Measurements from ENCODE around the gene PQBP1. TPM values are rescaled to one million over a fixed set of nuclear protein-coding genes. Genes with fewer than 3 reads are reported as not detected.
A peak's percentile ranks its signal among the peaks of the same experiment; 100 is the strongest.

Gene PQBP1
- total and polyA plus RNA-seq, 12 donors = 41.2 to 127 (median 55.3) TPM

DNA sequence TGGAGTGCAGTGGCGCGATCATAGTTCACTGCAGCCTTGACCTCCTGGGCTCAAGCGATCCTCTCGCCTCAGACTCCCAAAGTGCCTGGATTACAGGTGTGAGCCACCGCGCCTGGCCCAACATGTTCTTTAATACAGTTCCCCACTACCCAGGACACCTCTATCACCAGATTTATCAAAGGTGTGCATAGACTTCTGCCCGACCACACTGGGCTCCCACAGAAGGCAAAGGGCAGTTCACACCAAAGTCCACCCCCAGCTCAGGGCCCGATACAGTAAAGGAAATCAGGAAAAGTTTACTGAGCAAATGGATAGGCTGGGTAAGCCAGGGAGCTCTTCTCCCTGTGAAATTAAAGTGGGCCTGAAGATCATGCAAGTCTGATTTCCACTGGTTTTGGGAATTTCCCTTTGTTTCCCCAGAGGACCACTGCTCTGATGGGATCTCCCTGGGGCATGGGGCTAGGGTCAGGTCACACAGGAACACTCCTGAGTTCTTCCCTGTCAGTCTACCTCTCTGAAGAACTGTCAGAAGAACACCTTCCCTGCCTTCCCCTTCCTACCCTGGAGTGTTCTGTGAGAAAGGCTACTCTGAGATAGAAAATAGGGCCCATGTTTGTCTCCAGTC, 38.8 kb downstream of the PQBP1 start:
- Histone ChIP-seq H3K4me3 (no peak overlapping the region), H3K27ac (peak overlapping the region in 6 of 10 donors; percentile 12 to 89 (median 30)), H3K4me1 (peaks cover 0 to 67% (median 18%) of the 10 kb centered on the region in 9 donors), H3K36me3 (peaks cover 0 to 58% (median 0%) of the 10 kb centered on the region in 9 donors), H3K27me3 (no peaks in the 10 kb centered on the region), H3K9me3 (no peaks in the 10 kb centered on the region)
- ATAC-seq (peak in 1 of 8 donors; percentile 22), DNase-seq (no peak)
- TF ChIP-seq, protein P1, sequence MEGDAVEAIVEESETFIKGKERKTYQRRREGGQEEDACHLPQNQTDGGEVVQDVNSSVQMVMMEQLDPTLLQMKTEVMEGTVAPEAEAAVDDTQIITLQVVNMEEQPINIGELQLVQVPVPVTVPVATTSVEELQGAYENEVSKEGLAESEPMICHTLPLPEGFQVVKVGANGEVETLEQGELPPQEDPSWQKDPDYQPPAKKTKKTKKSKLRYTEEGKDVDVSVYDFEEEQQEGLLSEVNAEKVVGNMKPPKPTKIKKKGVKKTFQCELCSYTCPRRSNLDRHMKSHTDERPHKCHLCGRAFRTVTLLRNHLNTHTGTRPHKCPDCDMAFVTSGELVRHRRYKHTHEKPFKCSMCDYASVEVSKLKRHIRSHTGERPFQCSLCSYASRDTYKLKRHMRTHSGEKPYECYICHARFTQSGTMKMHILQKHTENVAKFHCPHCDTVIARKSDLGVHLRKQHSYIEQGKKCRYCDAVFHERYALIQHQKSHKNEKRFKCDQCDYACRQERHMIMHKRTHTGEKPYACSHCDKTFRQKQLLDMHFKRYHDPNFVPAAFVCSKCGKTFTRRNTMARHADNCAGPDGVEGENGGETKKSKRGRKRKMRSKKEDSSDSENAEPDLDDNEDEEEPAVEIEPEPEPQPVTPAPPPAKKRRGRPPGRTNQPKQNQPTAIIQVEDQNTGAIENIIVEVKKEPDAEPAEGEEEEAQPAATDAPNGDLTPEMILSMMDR (IDR thresholded peaks at IDR 0.05) = no peak
- intact Hi-C loops (cut with DNase I) = no loop called here
- WGBS, 2 donors = 91 to 93% methylated on average over 8 of the region's 8 CpGs

DNA sequence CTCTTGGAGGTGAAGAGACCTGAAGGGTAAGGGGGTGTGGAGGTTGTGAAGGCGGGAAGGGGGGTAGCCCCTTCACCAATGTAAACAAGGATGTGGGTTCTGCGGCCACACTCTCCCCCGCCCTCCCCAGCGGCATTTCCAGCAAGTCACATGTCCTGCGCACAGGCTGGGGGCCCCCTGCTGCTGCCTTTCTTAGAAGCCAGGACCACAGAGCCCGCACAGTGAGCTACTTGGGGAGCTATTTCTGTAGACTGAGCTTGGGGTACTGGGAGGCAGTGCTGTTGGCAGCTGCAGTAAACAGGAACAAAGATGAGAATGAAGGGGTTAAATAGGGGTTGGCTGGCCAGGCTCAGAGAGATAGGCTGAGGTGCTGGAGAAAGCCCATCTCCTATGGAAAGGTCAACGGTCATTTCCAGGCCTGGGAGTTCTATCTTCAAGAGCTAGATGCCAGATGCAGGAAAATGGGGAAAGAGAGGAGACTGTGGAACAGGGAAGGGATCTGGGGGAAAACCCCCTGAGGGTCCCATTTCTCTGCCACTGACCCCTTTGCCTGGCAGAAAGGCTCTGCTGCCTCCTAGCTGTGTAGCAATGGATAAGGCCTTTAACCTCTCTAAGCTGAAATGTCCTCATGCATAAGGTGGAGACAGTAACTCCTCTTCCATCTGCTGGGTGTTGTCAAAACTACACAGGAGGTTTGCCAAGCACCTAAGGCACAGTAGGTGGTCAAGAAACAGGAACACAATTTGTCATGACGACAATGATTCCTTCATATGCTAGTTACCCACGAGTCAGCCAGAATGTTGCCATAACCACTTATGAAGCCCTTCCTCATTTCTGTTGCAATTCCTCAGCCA, 39.6 kb downstream of the PQBP1 start:
- DNase-seq (peak; percentile 34 to 37), ATAC-seq (peak; percentile 38 to 80 (median 70))
- Histone ChIP-seq H3K36me3 (peaks cover 0 to 53% (median 0%) of the 10 kb centered on the region in 9 donors), H3K9me3 (no peaks in the 10 kb centered on the region), H3K27ac (peak overlapping the region in 8 of 10 donors; percentile 5 to 89 (median 28)), H3K4me1 (peaks cover 0 to 71% (median 18%) of the 10 kb centered on the region in 9 donors), H3K4me3 (peak overlapping the region in 1 of 10 donors; percentile 29), H3K27me3 (no peaks in the 10 kb centered on the region)
- TF ChIP-seq, protein P1 (IDR thresholded peaks at IDR 0.05) = no peak
- WGBS, 2 donors = 24 to 44% methylated on average over 9 of the region's 9 CpGs
- intact Hi-C loops (cut with DNase I) = no loop called here

DNA sequence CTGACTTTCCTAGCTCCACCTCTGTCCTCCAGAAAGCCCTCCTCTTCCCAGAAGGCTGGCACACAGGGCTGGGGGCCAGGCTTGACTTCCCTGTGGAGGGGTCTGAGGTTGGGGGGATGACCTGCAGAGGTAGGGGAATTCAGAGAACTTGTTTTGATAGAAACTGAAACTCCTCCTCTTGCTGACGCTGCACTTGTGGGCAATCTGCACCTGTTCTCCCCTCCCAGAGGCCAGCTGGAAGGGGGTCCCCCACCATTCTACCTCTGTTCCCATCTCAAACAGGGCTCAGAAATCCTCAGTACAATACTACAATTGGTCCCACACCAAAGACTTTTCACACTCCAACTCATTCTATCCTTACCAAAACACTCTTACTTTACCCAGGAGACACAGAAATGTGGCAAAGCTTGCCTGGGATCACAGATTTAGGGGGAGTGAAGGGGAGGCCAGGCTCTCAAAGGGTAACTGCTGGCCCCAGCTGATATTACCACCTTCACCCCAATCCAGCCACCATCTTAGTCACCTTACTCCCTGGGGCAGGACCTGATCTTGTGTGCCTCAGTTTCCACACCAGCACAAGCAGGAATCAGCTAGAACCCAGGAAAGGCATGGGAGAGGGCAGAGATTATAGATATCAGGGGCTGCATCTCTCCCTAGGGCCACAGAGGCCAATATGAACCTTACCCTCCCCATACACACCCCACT, 41.1 kb downstream of the PQBP1 start:
- DNase-seq = no peak
- peaks cover 0 to 51% (median 0%) of the 10 kb centered on the region in 9 donors for H3K36me3 ChIP-seq
- H3K4me1 ChIP-seq = peaks cover 0 to 74% (median 18%) of the 10 kb centered on the region in 9 donors
- H3K4me3 ChIP-seq = no peak overlapping the region
- no peaks in the 10 kb centered on the region for H3K27me3 ChIP-seq
- WGBS, 2 donors = 78 to 82% methylated on average over 1 of the region's 1 CpG
- no peak for ATAC-seq
- TF ChIP-seq, protein P1 (IDR thresholded peaks at IDR 0.05) = no peak
- peak overlapping the region in 2 of 10 donors; percentile 29 to 89 for H3K27ac ChIP-seq
- intact Hi-C loops (cut with DNase I) = no loop called here
- no peaks in the 10 kb centered on the region for H3K9me3 ChIP-seq
